NCI-H2081 treated with DMSO at 0.1 percent for 48 hours (cell line): ENCODE measurements around the gene HILPDA.
A peak's percentile ranks its signal among the peaks of the same experiment; 100 is the strongest.
"Not testable (repeated sequence)": the region's sequence is repeated elsewhere in the genome, so short reads cannot be mapped to it uniquely, and the experiment has no call there.

Experiments used
- DNase-seq: peaks from one replicate; lab custom pipeline; 2025; lab: John Stamatoyannopoulos, UW

Gene HILPDA

DNA sequence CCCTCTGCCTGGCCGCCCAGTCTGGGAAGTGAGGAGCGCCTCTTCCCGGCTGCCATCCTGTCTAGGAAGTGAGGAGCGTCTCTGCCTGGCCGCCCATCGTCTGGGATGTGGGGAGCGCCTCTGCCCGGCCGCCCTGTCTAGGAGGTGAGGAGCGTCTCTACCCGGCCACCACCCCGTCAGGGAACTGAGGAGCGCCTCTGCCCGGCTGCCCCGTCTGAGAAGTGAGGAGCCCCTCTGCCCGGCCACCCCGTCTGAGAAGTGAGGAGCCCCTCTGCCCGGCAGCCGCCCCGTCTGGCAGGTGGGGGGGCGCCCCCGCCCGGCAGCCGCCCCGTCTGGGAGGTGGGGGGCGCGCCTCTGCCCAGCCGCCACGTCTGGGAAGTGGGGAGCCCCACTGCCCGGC lies 7.7 kb downstream of the HILPDA start:
- not testable (repeated sequence) for DNase-seq

DNA sequence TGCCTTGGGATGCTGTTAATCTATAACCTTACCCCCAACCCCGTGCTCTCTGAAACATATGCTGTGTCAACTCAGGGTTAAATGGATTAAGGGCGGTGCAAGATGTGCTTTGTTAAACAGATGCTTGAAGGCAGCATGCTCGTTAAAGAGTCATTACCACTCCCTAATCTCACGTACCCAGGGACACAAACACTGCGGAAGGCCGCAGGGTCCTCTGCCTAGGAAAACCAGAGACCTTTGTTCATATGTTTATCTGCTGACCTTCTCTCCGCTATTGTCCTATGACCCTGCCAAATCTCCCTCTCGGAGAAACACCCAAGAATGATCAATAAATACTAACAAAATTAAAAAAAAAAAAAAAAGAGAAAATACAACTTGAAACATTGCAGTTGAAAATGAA lies 8.3 kb downstream of the HILPDA start:
- not testable (repeated sequence) for DNase-seq

DNA sequence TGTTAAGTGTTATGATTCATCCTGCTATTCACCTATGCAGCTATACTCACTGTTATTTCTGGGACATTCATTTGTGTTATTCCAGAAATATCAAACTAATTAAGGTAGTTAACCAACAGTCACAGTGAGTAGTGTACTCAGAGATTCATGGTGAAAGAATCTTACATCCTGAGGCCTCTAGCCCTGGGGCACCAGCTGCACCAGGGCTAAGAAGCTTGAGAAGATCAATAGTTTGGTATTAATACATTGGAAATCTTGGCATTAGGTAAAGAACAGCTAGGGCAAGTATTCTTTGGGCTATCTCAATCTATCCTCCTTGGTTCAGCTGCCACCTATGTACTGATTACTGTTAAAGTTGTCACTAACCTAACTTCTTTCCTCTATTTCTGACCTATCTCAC lies 11.2 kb downstream of the HILPDA start:
- not testable (repeated sequence) for DNase-seq

DNA sequence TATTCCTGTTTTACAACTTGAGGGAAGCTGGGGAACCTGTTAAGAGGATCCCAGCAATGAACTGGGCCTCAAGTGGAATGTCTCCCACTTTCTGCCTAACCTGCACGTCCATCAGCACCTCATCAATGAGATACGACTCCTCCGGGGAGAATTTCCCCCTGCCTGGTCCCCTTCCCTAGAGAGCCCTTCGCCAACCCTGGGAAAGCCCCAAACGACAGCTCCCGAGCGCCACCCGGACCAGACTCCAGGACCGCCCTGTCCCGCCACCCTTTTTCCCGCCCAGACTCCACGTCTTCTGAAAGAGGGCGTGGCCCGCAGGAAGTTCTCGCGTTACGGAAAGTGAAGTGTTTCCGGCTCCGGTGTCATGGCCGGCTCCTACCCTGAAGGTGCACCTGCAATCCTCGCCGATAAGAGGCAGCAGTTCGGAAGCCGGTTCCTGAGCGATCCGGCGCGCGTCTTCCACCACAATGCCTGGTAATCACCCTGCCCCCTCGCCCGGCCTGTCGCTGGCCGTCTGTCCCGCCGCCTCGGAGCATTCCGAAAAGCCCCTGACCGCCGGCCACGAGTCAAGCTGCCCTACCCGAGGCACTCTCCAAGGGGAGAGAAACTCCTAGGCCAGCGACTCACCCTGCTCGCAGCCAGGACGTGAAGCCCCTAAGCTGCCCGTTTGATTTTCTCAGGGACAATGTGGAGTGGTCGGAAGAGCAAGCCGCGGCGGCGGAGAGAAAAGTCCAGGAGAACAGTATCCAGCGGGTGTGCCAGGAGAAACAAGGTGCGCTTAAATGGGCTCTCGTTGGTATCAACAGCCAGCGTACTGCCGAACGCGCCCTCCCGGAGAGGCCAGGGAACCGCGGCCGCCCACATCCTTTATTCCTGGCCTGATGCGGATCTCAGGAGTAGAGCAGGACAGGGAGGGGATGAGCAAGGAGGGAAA lies 21.0 kb downstream of the HILPDA start, which contains the start of gene METTL2B:
Gene METTL2B, plus strand, starts transcription at position 347 of the 934 bp plus-strand sequence. Its CDS starts 18 bp downstream, at position 365.
- peak; percentile 85 for DNase-seq

DNA sequence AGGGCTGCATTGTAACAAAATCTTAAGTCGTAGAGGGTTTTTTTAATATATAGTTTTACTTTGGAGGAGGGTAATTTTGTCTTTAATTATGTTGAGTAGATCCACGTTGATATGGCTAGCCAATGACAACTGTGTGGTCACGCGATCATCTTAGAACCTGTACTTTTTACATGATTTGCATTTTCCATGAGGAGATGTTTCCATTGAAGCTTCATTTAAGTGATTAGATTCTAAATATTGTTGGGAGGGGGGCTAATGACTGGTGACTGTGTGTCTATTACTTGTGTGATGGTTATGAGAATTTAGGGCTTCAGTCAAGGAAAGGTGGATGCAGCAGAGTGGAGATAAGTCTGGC lies 21.6 kb downstream of the HILPDA start:
- not testable (repeated sequence) for DNase-seq

DNA sequence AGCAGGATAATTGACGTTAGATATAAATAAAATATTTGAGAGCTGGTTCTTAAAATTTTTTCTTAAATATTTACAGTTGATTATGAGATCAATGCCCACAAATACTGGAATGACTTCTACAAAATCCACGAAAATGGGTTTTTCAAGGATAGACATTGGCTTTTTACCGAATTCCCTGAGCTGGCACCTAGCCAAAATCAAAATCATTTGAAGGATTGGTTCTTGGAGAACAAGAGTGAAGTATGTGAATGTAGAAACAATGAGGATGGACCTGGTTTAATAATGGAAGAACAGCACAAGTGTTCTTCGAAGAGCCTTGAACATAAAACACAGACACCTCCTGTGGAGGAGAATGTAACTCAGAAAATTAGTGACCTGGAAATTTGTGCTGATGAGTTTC lies 23.4 kb downstream of the HILPDA start:
- DNase-seq: not testable (repeated sequence)

DNA sequence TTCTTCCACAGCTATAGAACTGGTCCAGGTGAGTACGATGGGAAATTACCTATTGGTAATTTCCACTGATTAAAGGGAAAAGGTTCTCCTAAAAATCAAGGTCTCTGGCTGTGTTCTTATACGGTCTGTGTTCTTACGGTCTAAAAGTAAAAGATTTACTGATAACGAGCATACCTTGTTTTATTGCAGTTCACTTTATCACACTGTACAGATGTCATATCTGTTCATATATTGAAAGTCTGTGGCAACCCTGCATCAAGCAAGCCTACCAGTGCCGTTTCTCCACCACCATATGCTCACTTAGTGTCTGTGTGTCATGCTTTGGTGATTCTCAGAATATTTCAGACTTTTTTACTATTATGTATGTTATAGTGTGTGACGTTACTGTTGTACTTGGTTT lies 32.5 kb downstream of the HILPDA start:
- DNase-seq: not testable (repeated sequence)

DNA sequence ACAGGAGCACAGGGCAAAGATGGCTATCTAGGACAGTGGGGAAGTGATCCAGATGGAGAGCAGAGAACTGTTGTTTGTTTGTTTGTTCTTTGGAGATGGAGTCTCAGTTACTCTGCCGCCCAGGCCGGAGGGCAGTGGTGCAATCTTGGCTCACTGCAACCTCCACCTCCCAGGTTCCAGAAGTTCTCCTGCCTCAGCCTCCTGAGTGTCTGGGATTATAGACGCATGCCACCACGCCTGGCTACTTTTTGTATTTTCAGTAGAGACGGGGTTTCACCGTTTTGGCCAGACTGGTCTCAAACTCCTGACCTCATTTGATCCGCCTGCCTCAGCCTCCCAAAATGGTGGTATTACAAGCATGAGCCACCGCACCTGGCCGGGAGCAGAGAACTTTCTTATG lies 41.7 kb downstream of the HILPDA start:
- DNase-seq: no peak

DNA sequence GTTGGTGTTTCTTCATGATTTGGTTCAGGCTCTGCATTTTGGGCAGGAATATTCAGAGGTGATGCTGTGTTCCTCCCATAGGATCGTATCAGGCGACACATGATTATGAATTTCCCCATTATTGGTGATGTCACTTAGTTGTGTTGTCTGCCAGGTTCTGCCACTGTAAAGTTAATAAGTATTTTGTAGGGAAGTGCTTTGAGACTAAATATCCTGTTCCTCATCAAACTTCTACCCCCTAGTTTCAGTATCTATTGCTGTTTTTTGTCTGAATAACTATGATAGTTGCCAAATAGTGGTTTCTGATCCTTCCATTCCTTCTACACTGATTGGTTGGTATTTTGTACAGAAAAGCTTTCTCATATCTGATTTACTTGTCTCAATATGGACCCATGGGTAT lies 49.7 kb downstream of the HILPDA start:
- DNase-seq: not testable (repeated sequence)

DNA sequence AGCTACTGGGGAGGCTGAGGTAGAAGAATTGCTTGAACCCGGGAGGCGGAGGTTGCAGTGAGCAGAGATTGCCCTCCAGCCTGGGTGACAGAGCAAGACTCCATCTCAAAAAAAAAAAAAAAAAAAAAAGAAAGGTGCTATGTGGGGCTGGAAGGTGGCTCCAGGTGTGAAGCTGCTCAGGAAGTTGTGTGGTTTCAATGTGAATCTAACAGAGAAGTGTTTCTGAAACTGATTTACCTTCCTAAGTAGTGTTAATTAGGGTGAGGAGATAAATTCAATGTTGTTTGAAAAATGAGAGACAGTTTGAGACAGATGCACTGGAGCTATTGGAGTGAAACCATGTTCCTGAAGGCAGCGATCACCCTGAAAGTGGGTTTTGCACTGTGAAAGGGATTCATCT lies 51.1 kb downstream of the HILPDA start:
- not testable (repeated sequence) for DNase-seq

DNA sequence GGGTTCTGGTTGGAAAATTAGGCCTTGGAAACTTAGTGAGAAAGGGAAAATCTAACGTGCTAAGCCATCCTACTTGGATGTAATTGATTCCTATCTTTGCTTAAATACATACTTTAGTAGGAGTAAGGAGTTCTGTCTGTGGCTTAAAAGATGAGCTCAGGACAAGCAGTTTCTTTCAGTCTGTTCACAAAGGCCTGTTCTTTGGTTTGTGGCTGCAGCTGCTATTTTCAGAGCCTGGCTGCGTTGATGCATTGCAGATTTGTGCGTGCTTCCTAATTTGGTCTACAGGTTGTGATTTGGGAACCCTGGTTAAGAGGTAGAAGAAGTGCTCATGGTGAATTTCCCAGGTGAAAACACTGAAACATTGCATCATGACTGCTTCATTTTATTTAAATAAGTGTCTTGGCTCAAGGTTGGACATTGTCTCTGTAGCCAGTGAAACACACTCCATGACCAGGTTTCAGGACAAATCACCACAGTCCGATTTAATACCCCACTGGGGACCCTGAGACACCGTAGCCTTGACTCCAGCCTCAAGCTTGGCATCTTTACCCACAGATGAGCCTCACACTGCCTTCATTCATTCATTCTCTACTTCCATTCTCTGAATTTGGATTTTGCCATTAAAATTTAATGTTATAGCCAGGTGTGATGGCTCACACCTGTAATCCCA lies 51.8 kb downstream of the HILPDA start:
- not testable (repeated sequence) for DNase-seq
